ENCODE data around the gene ACACA. TPM values are rescaled to one million over a fixed set of nuclear protein-coding genes. Genes with fewer than 3 reads are reported as not detected.

Gene ACACA
- polyA plus RNA-seq, 3 donors, result 40.2 to 47.6 (median 43.4) TPM

DNA sequence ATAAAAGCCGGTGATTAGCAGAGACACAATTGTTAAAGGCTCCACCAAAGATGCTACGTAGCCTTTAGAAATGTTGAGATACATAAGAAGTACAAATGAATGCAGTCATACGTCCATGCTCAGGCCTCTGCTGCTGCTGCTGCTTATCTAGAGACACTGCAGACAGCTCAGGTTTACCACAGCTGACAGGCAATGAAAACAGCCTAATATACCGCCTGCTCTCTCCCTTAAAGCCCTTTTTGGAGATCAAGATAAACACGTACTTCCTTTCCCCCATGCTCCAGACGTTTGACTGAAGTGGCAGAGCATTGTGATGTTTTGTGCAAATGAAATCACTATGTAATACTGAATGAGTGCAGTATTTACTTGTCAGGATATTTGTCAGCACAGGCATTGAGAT lies 272.6 kb downstream of the ACACA start:
- peak; percentile 46 for DNase-seq

DNA sequence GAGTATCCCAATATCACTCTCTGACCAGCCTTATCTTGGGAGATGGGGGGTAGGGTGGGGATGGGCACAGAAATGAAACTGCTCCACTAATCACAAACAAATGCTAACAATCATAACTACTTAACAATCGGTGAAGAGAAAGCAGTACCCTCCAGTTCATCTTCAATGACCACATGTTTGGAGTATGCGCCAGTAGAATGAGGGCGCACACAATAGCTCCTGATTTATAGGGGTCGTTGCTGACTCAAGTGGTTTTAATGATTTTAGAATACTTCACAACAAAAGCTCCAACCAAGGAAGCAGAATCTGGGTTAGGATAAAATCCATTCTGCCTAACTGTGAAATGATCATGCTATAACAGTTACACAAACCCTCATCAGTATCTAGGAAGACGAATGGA lies 273.5 kb downstream of the ACACA start:
- DNase-seq, result no peak

DNA sequence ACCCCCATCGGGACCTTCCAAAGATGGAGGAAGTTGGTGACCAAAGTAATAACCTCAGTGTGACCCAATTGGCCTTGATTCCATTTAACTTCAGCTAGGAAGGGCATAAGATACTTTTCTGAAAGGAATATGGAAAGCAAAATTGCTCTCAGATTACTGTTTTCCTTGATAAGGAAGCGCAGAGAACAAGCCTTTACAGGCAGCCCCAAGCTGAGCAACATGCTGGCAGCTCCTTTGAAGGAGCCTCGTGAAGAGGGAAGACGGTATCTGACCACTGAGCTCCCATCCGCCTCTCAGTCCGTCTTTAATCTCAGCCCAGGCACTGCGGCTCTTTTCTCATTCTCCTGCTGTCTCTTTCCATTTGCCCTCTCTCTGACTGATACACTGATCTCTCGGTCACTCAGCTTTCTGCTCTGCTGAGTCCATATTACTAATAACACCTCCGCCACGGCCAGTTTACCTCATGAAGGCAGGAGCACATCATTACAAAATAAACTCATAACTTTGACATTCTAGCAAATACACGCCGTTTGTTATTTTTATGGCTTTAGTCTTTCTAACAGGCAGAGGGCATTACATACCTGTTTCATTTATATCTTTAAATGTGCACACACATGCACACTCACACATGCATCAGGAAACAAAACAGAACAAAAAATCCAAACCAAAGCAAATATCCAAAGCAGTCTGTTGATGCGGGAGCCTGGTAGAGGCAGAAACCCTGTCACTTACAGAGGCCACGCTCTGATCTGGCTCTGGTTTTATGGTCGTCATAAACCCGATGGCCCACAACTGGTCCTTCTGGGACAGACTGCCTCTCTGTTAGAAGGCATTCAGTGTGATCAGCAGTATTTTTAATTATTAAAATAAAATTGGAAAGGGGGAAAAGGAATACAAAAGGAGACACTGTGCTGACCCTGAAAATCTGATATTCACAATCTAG lies 274.7 kb downstream of the ACACA start:
- DNase-seq, result no peak

DNA sequence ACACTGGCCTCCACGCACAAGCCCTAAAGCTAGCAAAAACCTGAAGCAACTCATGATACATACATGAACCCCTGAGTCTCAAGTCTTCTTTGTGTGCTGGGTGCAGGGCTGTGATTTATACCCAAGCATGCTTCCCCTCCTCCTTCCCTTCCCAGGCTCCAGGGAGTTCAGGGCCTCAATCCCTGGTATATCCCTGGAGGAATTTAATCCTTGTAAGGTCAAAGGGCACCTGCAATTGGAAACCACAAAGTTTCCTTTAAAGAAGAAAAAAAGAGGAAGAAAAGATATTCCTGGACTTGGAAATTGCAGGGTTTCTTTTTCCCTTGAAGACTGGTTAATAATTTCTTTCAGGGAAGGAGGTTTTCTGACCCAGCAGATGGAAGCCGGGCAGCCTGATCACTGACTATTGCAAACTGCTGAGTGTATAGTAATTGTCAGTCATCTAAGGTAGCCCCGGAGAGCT lies 275.6 kb downstream of the ACACA start:
- DNase-seq, result peak; percentile 65

DNA sequence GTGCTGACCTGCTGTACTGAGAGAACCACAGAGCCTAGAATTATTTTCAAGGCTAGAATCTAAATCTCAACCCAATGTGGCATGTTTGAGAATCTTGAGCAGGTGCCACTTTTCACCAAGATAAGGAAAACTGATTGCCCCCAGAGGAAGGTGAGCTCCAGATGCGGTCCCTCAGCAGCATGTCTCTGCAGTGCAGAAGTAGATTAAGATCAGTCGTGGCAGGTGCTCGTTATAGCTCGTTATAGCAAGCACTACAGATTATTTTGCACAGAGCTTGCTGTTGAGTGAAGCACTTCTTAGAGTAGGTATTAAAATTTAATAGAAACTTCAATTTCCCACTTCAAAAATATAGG lies 281.8 kb downstream of the ACACA start:
- no peak for DNase-seq

DNA sequence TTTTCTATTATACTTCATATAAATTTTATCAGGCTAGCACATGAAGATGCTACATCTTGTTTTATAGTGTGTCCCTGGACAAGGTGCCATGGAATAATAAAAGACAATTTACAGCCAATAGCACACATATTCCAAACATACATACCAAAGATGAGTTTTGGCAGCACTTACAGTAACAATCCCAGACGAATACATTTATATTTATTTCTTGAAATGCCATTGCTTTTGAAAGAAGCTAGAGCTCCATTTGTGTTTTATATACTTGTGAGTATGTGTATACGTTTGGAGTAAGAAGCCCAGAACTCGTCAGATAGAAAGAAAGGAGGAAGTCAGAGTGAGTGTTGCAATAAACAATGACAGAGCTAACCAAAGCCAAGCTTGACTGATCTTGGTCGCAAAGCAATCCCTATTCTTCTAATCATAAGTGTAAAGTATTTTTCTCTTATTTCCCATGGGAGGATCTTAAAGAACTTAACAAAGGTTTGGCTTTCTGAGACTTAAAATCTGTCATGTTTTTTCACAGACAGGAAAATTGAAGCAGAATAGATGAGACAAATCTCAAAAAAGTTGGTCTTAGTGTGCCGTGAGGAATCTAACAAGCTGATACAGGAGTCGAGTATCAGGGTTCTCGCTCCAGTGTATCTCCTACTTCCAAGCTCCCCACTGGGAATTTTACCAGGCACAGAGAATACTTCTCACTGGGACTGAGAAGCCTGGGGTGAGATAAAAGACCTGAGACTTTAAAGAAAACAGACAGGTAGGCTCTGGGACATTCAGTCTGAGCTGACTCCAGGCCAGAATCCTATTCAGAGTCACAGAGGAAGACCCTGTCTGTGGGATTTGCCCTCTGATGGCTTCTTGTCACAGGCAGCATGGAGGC lies 282.5 kb downstream of the ACACA start:
- DNase-seq, result no peak

DNA sequence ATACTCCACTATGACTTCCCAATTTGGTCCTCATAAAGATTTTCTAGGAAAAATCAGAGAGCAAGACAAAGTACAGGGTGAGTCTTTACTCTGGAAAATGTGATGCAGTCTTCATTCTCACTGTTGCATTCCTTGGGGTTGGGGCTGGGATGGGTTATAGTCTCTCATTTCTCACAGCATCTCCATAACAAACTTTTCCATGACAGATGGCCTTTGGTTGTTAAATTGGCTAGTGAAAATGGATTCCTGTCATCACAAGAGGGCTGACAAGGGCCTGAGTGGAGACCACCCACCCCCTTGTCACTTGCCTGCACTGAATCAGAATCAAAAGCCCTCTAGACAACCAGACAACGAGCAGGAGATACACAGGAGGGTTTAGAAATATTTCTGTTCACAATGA lies 283.2 kb downstream of the ACACA start:
- DNase-seq, result no peak

DNA sequence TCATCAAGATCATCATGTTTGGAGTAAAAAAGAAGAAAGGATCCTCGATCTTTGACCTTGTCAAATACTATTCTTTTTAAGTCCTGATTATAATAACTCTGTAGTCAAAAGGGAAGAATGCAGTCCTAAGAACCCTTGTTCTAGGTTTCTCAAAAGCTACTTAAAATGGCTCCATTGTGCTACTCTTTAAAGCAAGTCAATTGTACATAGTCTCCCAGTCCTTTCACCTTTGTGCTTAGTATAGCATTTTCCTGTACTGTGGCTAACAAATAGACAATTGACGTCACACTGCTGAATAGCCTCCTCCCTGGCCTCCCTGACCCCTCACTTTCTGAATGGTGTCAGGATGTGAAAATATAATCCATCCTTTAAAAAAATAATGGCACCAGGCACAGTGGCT lies 285.0 kb downstream of the ACACA start:
- DNase-seq, result no peak

DNA sequence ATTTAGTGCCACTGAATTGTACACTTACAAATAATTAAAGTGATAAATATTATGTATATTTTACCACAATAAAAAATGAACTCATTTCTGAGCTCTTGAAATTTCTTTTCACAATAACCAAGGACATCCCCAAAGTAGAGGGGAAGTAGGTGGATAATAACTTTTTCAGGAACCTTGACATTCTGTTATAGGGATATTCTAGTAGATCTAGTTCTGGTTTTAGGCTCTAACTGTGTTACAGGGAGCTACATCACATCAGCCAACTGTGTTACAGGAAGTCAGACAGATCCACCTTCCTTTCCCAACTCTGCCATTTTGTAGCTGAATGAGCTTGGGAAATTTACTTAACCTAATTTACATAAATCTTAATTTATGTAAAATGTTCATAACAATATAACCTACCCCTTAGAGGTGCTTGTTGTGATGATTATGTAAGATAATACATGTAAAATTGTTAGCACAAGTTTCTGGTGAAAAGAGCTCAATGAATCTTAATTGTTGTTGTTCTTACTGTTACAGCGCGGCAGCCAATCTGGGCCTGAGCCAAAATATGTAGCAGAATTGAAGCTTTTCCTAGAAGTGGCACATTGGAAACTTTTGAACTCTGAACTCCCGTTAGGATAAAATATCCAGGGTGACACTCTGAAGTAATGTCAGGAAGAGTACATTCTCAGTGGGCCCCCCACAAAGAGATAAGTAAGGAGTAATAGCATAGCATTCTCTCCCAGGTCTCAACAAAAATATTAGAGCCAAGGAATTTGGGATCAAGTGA lies 288.1 kb downstream of the ACACA start:
- no peak for DNase-seq

DNA sequence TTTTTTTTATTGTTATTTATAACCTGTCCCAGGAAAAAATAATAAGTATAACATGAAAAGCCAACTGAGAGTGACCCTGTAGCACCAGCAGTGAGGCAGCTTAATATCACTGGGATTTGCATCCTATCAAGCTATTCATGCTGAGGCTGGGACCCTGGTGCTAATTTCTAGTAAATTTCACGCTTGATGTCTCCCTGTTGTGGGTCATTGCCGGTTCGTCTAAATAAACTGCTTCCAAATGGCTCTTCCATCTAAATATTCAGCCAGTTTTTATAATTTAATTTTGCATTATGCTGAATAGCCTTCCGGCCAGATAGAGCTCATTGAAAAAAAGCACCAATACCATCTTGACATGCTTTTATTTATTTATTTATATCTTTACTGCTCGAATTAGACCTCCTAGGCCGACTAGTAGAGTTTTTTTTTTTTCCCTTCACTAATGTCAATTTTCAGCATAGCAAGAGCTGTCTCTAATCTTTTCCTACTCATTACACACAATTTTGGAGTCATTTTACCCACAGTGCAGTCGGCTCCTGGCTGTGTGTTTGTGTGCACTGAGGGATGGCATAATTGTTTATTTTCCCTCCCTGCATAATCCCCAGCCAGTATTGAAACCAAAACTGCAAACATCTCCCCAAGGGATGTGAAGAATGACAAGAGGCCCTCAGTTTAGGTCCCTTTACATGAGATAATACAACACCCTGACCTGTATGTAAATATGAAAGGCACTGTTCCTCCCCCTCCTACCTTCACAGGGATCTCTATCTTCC lies 289.1 kb downstream of the ACACA start:
- no peak for DNase-seq

DNA sequence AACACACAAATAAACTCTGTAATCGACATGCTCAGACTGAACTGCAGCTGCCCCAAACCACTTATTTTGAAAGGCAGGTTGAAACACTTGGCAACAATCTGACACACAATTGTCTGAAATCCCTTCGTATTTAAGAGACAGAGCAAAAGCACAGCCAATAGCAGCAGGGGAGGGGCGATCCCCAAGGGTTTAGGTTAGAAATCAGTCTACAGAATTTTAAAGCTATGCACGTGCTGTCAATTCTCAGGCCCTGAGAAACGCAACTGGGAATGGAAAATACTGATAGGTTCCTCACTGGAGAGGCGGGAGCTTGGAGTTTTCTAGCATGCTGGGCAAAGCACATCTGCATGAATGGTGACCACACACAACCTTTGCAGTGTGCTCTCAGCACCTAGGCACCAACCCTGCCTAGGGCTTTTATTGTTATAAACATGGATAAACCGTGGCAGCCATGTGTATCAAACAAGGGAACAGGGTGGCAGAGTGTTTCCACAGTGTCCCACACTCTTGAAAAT lies 289.9 kb downstream of the ACACA start:
- DNase-seq, result no peak

DNA sequence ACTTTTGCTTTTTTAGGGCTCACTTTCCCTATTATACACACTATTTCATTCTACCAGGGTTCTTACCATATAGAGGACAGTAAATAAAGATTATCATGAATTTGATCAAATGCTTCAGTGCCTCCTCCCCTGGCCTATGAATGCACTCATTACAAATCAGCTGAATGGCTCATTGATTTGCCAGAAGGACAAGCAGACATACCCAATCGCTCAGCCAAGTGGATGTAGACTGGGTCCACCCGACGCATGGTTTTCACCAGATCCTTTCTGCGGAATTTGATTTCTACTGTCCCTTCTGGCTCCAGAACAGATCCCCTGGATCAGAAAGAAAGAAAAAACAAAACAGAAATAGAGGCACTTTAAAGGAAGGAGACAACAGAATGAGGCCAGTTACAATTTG lies 295.3 kb downstream of the ACACA start:
- DNase-seq, result no peak

DNA sequence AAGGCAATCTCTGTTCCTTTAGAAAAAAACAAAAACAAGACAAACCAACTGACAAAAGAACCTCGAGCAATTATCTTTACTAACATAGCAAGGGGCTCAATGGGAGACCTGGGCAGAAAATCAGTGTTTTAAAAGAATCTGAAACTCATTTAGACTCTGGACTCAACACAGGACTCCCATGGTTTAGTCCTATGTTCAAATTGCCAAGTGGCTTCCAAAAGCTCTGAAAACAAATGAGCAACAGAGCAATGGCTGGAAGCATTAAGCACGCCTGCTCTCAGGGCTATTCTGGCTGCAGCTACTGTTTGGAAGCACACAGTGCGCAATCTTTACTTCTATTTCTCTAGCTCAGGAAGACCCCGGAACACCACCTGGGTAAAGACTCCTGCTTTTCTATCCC lies 295.9 kb downstream of the ACACA start:
- no peak for DNase-seq

DNA sequence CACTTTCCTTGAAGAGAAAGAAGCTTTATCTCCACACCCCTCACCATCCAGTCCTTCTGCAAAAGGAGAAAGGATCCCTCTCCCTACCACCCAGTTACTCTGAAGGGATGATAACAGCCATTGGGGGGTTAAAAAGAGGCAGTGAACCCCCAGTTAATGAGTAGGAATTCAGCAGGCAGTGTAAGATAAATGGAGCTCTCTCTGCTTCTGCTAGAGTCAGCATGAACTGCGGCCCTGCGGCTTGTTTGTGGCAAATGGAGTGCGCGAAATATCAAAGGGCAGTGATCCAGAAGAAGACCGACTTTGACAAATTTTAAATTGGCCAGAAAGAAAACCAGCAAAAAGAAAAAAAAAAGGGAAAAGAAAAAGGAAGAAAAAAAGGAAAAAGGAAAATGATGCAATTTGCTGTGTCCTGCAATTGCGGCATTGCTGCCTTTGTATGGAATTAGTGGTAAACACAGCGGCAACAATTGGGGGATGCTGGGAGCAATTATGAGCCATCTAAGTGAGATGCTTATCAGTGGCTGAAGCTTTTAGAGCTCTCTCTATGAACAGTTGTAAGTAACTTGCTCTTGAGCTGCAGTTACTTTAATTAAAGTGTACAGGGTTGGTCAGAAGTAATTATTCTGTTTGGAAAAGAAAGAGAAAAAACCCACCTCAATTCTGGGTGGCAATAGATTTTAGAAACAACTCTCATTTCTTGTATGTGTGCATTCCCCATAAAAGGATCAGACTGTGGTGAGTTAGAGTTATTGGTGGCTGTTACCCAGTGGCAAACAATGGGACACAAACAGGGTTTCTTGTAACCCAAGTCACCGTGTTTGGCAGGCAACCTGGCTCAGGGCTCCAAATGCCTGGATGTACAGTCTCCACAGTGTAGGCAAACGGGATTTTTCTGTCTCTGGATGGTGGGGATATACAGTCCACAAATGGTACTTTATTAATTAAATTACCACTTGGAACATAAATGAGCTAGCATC lies 296.6 kb downstream of the ACACA start:
- DNase-seq, result no peak

DNA sequence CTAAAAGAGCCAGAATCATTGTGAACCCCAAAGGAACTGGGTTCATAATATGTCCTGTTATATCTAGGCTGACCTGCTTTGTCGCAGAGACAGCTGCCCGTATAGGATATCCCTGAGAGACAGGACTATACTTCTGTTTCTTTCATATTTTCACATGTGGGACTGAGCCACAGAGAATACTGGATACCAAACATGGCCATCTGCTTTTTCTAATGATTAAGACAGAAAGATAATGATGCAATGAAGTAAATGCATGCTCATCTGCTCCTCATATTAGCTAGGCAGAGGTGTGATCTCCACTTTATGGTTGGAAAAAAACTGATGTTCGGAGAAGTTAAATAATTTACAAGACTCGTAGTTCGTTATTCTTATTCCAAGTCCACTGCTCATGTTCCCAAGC lies 297.5 kb downstream of the ACACA start:
- no peak for DNase-seq

DNA sequence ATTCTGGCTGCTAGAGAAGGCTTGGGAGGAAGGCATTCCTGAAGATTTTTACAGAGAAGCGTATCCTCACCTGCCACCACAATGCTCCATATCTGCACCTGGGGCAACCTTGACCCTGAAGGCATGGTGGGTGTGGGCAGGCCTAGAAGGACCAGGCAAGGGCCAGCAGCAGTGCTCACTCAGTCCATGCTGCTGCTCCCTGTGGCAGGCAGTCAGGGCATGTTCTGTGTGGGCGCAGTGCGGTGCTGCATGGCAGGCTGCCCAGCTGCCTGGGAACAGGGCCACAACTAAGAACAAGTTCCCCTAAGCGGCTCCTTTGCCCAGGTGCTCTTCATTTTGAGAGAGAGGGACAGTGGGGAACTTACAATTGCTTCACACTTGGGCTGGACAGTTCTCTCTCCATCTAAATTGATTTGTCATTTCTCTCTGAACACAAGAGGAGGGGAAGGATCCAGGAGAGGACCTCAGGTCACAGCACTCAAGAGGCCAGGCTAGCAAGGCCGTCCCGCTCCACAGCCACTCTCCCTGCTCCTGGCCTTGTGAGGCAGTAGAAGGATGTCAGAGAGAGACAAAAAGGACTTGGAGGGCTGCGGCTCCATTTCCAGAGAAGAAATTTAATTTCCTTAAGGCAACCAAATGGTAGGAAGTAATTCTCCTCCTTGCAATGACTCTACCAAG lies 299.1 kb downstream of the ACACA start:
- DNase-seq, result no peak

DNA sequence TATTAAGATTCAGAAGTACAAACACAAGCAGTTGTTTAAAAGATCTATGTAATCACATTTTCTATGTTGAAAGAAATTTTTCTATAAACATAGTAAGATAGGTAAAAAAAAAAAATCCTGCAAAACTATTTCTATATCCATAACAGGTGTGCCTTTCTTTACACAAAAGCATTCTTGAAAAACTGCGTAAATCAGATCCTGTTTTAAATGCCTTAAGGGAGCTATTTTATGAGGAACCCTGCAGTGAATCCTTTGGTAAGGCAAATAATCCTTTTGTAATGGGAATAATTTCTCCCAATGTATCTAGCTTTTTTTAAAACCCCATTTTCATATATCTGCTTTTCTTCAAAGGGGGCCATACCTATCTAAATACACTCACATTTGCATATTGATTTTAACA lies 300.6 kb downstream of the ACACA start:
- DNase-seq, result no peak

DNA sequence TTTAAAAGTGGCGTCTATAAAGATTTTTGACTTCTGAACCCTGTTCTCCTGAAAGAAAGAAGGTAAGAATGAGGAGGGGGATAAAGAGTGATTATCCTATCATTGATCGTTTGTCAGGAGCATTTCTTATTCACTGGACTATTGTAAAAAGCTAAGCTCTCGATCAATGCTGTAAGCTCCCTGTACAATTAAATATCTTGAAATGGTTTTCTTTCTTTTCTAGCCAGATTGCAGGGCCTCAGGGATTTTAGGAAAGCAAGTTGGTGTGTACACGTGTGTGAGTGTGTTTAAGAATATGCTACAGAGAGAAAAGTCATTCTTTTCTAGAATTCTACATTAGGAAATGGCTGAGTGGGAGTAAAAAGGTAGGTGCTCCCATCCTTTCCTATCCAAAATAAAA lies 303.4 kb downstream of the ACACA start:
- DNase-seq, result no peak

DNA sequence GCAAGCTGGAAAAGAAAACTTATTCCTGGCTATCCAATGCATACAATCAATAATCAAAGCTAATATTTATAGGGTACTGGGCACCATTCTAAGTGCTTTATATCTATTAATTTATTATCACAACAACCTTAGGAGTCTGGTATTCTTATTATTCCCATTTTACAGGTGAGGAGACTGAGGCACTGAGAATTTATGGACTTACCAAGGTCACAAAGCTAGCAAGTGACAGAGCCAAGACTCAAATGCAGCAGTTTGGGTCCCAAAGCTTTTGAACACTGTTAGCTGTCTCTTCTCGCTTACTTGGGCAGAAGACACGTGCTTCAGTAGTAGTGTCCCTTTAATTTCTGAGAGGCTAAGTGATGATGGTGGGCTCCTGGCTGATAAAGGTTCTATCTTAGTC lies 305.3 kb downstream of the ACACA start:
- DNase-seq, result no peak
